Caco-2 (cell line): ENCODE measurements around the gene RAP2B. TPM values are rescaled to one million over a fixed set of nuclear protein-coding genes. Genes with fewer than 3 reads are reported as not detected.

Source experiments
- BruUV-seq: library from RNA; stranded (reverse); fragments of 400-500 nt; replicated peaks from 2 replicates; lab custom pipeline; 2021; lab: Mats Ljungman, UMichigan
- CTCF ChIA-PET: fragments of 300-600 bp; sonication (Branson Sonifier 250); formaldehyde crosslinking; loops from one replicate; lab custom pipeline; 2022; ENCODE audit warnings: antibody characterized with exemption; lab: Charles Lee
- POLR2A ChIA-PET: fragments of 300-600 bp; sonication (Branson Sonifier 250); formaldehyde crosslinking; loops from one replicate; lab custom pipeline; 2022; ENCODE audit warnings: antibody characterized with exemption; lab: Charles Lee
- DNase-seq, 2 experiments: peaks; one replicate each; pipeline versions ENCODE4 v3.0.0 to v3.0.0-alpha.2; 2020 to 2022
- H3K27me3 ChIP-seq: replicated peaks from 2 replicates; pipeline ENCODE4 v1.6.0; 2011; ENCODE audit warnings: low read length; ENCODE audit not compliant: control insufficient read depth, insufficient read depth
- H3K36me3 ChIP-seq: 2 replicates; pipeline ENCODE4 v1.5.1; 2011; ENCODE audit warnings: low read length; ENCODE audit not compliant: control insufficient read depth, insufficient read depth
- H3K4me1 ChIP-seq: fragments of 250-450 bp; sonication (Bioruptor Pico); 2 replicates; pipeline ENCODE4 v1.5.1; 2020; ENCODE audit warnings: mild to moderate bottlenecking
- H3K4me3 ChIP-seq: 2 replicates; pipeline ENCODE4 v1.5.1; 2011; ENCODE audit warnings: low read depth, mild to moderate bottlenecking, control low read depth, low read length
- H3K9me3 ChIP-seq: fragments of 250-450 bp; sonication (Bioruptor Pico); 2 replicates; pipeline ENCODE4 v1.5.1; 2020; ENCODE audit warnings: mild to moderate bottlenecking, moderate library complexity
- H3K27ac Mint-ChIP-seq: one replicate; pipeline ENCODE4 v1.8.0; 2022; ENCODE audit warnings: mixed read lengths; ENCODE audit not compliant: unreplicated experiment
- H3K27me3 Mint-ChIP-seq: one replicate; pipeline ENCODE4 v1.8.0; 2022; ENCODE audit warnings: mixed read lengths; ENCODE audit not compliant: insufficient read depth, unreplicated experiment
- H3K36me3 Mint-ChIP-seq: one replicate; pipeline ENCODE4 v1.8.0; 2022; ENCODE audit warnings: mild to moderate bottlenecking, mixed read lengths; ENCODE audit not compliant: insufficient read depth, unreplicated experiment
- H3K4me1 Mint-ChIP-seq: one replicate; pipeline ENCODE4 v1.8.0; 2022; ENCODE audit warnings: low read depth, mixed read lengths; ENCODE audit not compliant: unreplicated experiment
- H3K4me3 Mint-ChIP-seq: one replicate; pipeline ENCODE4 v1.8.0; 2022; ENCODE audit warnings: mild to moderate bottlenecking, moderate library complexity, mixed read lengths; ENCODE audit not compliant: unreplicated experiment
- H3K9me3 Mint-ChIP-seq: one replicate; pipeline ENCODE4 v1.8.0; 2022; ENCODE audit warnings: mixed read lengths; ENCODE audit not compliant: unreplicated experiment
- CTCF ChIP-seq, 2 experiments: fragments of 200-600 bp in 1 of 2; IDR thresholded peaks; 1 replicate in 1 of 2; 2 replicates in 1 of 2; pipeline versions ENCODE4 v1.5.1 to v1.8.0; 2011 to 2022; ENCODE audit warnings: antibody characterized with exemption in 1 of 2, control low read depth in 1 of 2, inconsistent platforms in 1 of 2, low read depth in 1 of 2, low read length in 1 of 2, mild to moderate bottlenecking in 1 of 2, moderate library complexity in 1 of 2; ENCODE audit not compliant: insufficient read depth in 1 of 2, severe bottlenecking in 1 of 2, unreplicated experiment in 1 of 2
- intact Hi-C: fragments of 100-400 bp; cut with micrococcal nuclease; formaldehyde crosslinking; loops from one replicate; pipeline ENCODE4 v1.10.0; 2022; ENCODE audit not compliant: unreplicated experiment
- total RNA-seq: library from RNA; stranded (reverse); gene quantifications from 2 replicates; pipeline ENCODE4 v1.2.3, GENCODE V29; 2022

Gene RAP2B
- total RNA-seq, 1 experiment from 2014 or later = 13.2 TPM

DNA sequence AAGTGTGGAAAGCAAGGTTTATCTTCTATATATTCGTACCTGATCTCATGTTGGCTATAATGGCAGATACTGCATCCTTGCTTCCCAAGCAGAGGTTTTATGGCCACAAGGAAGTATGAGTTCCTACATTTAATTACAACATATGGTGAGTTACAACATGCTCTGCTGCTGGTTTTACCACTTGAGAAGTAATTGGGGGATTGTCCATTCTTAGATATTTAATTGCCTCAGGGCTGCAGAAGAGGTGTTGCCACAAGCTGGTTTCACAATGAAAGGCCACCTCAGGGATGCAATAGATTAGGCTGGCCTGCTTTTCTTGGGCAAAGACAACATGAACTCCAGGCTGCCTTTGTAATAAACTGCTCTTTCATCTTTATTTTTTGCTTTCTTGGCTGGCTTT is 48.6 kb downstream of the RAP2B start:
- Mint-ChIP-seq H3K27me3 (no peaks in the 10 kb centered on the region), H3K36me3 (no peaks in the 10 kb centered on the region), H3K9me3 (no peaks in the 10 kb centered on the region), H3K27ac (no peak overlapping the region), H3K4me3 (no peak overlapping the region), H3K4me1 (peaks cover 12% of the 10 kb centered on the region)
- BruUV-seq = no TSS peak
- Histone ChIP-seq H3K4me3 (no peak overlapping the region), H3K36me3 (no peaks in the 10 kb centered on the region), H3K4me1 (peaks cover 3% of the 10 kb centered on the region; the same call in 1 of the 2 replicates), H3K9me3 (no peaks in the 10 kb centered on the region), H3K27me3 (no peaks in the 10 kb centered on the region; the same call in 1 of the 2 replicates)
- intact Hi-C loops = no loop called here
- no peak for DNase-seq
- POLR2A ChIA-PET = no interaction called here
- TF ChIP-seq CTCF (IDR thresholded peaks at IDR 0.05; ENCODE audit: insufficient read depth in 1 of 2, low read depth in 1 of 2, low read length in 1 of 2, severe bottlenecking in 1 of 2, unreplicated experiment in 1 of 2) = no peak
- CTCF ChIA-PET = interaction anchor here (0.7 kb wide), 1 partner anchor 217 kb away, joined by 6 read pairs; no protein-coding TSS in a partner anchor

- Histone ChIP-seq H3K4me3 (no peak overlapping the region), H3K36me3 (no peaks in the 10 kb centered on the region), H3K27me3 (no peaks in the 10 kb centered on the region; the same call in 1 of the 2 replicates), H3K9me3 (no peaks in the 10 kb centered on the region), H3K4me1 (no peaks in the 10 kb centered on the region)
- Mint-ChIP-seq H3K36me3 (no peaks in the 10 kb centered on the region), H3K27ac (no peak overlapping the region), H3K27me3 (no peaks in the 10 kb centered on the region), H3K4me1 (no peaks in the 10 kb centered on the region), H3K9me3 (no peaks in the 10 kb centered on the region), H3K4me3 (no peak overlapping the region)
- POLR2A ChIA-PET = no interaction called here
- no peak for DNase-seq
- no peak for TF ChIP-seq CTCF (IDR thresholded peaks at IDR 0.05; ENCODE audit: insufficient read depth in 1 of 2, low read depth in 1 of 2, low read length in 1 of 2, severe bottlenecking in 1 of 2, unreplicated experiment in 1 of 2)
- BruUV-seq = no TSS peak
- CTCF ChIA-PET = no interaction called here
- intact Hi-C loops = no loop called here
Observed at GRCh38 chr3:153215497-153215896, 53.5 kb downstream of the RAP2B start.

DNA sequence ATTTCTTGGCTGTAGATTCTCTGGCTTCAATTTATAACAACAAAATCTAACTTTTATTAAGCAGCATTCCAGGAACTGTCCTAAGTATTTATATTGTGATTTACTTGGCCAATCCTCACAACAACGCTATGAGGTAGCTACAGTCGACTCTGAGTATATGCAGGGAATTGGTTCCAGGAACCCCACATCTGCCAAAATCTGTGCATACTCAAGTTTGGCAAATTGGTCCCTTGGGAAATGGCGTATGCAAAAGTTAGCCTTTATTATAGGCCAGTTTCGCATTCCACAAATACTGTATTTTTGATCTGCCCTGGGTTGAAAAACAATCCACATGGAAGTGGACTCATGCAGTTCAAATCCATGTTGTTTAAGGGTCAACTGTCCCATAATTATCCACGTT is 53.9 kb downstream of the RAP2B start:
- POLR2A ChIA-PET = no interaction called here
- Histone ChIP-seq H3K27me3 (no peaks in the 10 kb centered on the region; the same call in 1 of the 2 replicates), H3K36me3 (no peaks in the 10 kb centered on the region), H3K4me3 (no peak overlapping the region), H3K9me3 (no peaks in the 10 kb centered on the region), H3K4me1 (no peaks in the 10 kb centered on the region)
- H3K27me3 Mint-ChIP-seq = no peaks in the 10 kb centered on the region
- H3K9me3 Mint-ChIP-seq = no peaks in the 10 kb centered on the region
- BruUV-seq = no TSS peak
- no peak overlapping the region for H3K4me3 Mint-ChIP-seq
- TF ChIP-seq CTCF (IDR thresholded peaks at IDR 0.05; ENCODE audit: insufficient read depth in 1 of 2, low read depth in 1 of 2, low read length in 1 of 2, severe bottlenecking in 1 of 2, unreplicated experiment in 1 of 2) = no peak
- H3K4me1 Mint-ChIP-seq = no peaks in the 10 kb centered on the region
- CTCF ChIA-PET = no interaction called here
- DNase-seq = no peak
- H3K27ac Mint-ChIP-seq = no peak overlapping the region
- H3K36me3 Mint-ChIP-seq = no peaks in the 10 kb centered on the region
- intact Hi-C loops = no loop called here
